Activated CD4-positive, alpha-beta memory T cell treated with anti-CD3 and anti-CD28 coated beads, Interleukin-2, amount 10 ng/mL, durations not matched to agents 7 days and 5 days (primary cell): ENCODE data around the gene CDV3. TPM values are rescaled to one million over a fixed set of nuclear protein-coding genes. Genes with fewer than 3 reads are reported as not detected.

ENCODE experiments used
- CTCF ChIA-PET: fragments of 350-600 bp; sonication (Branson Sonifier 250); formaldehyde crosslinking; loops from one replicate; lab custom pipeline; 2021; ENCODE audit warnings: antibody characterized with exemption, inconsistent platforms; lab: Charles Lee
- POLR2A ChIA-PET: fragments of 350-600 bp; sonication (Branson Sonifier 250); formaldehyde crosslinking; loops from one replicate; lab custom pipeline; 2021; ENCODE audit warnings: antibody characterized with exemption; lab: Charles Lee
- DNase-seq: peaks from one replicate; pipeline ENCODE4 v3.0.0-alpha.2; 2020
- H3K27ac Mint-ChIP-seq: one replicate; pipeline ENCODE4 v1.8.0; 2021; ENCODE audit warnings: mild to moderate bottlenecking, mixed read lengths
- H3K27me3 Mint-ChIP-seq: one replicate; pipeline ENCODE4 v1.8.0; 2021; ENCODE audit warnings: mixed read lengths
- H3K36me3 Mint-ChIP-seq: one replicate; pipeline ENCODE4 v1.8.0; 2021; ENCODE audit warnings: low read depth, mixed read lengths
- H3K4me1 Mint-ChIP-seq: one replicate; pipeline ENCODE4 v1.8.0; 2021; ENCODE audit warnings: mixed read lengths
- H3K4me3 Mint-ChIP-seq: one replicate; pipeline ENCODE4 v1.8.0; 2021; ENCODE audit warnings: mild to moderate bottlenecking, mixed read lengths
- H3K9me3 Mint-ChIP-seq: one replicate; pipeline ENCODE4 v1.8.0; 2021; ENCODE audit warnings: mixed read lengths
- total RNA-seq, 2 experiments: library from RNA; stranded (reverse); gene quantifications; one replicate each; pipeline ENCODE4 v1.2.3, GENCODE V29; 2021

CDV3 gene
- total RNA-seq, 2 experiments from 2014 or later: 198 to 211 TPM

DNA sequence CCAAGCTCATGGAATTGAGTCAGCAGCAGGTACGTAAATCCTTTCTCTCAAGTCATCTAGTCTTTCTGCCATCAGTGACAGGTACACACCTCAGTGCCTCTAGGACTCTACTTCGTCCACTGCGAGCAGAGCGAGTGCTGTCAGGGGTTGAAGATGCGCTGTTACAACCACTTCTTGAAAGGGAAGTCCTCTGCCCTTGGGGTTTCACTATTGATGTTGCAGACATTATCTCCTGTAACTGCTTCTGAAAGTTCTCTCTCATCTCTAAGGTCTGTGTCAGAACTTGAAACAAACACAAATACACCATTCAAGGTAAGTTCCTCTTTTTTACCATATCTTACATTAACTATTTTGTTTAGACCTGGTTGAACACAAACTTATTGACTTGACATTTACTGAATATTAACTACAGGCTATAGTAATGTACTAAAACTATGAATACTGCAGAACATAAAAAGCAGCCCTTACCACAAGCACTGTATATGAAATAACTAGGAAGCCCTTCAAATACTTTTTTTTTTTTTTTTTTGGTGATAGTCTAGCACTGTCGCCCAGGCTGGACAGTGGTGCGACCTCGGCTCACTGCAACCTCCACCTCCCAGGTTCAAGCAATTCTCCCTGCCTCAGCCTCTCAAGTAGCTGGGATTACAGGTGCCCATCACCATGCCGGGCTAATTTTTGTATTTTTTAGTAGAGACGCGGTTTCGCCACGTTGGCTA lies 46.7 kb downstream of the CDV3 start:
- Mint-ChIP-seq H3K4me3 (no peak overlapping the region), H3K36me3 (peaks cover 74% of the 10 kb centered on the region), H3K9me3 (no peaks in the 10 kb centered on the region), H3K27ac (peak overlapping the region; percentile 14), H3K4me1 (peaks cover 9% of the 10 kb centered on the region), H3K27me3 (no peaks in the 10 kb centered on the region)
- DNase-seq: no peak
- ChIA-PET POLR2A (no interaction called here), CTCF (interaction anchor here (0.7 kb wide), 1 partner anchor 10 kb away, joined by 3 read pairs; no protein-coding TSS in a partner anchor)

GRCh38 chr3:133627789-133628188 lies 54.3 kb downstream of the CDV3 start:
- no peaks in the 10 kb centered on the region for H3K27me3 Mint-ChIP-seq
- H3K9me3 Mint-ChIP-seq: no peaks in the 10 kb centered on the region
- no peak overlapping the region for H3K4me3 Mint-ChIP-seq
- peaks cover 8% of the 10 kb centered on the region for H3K4me1 Mint-ChIP-seq
- CTCF ChIA-PET: no interaction called here
- POLR2A ChIA-PET: interaction anchor here (1.4 kb wide), 1 partner anchor 26 kb away, joined by 3 read pairs; no protein-coding TSS in a partner anchor
- no peak for DNase-seq
- peak overlapping the region; percentile 66 for H3K27ac Mint-ChIP-seq
- peaks cover 70% of the 10 kb centered on the region for H3K36me3 Mint-ChIP-seq

DNA sequence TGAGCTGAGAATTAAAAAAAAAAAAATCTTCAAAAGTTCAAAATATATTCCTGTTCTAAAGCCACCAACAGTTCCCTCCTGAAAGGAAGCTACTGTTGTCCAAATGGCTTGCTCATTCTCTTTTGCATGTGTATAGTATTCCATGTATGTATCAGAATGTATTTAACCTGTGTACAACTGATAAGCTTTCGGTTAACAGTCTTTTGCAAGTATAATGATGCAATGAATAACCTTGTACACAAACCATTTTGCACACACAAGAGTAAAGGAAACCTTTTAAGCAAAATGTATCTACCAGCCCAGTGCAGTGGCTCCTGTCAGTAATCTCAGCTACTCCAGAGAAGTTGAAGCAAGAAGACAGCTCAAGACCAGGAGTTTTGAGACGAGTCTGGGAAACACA lies 55.7 kb downstream of the CDV3 start:
- Mint-ChIP-seq H3K36me3 (peaks cover 71% of the 10 kb centered on the region), H3K27me3 (no peaks in the 10 kb centered on the region), H3K9me3 (no peaks in the 10 kb centered on the region), H3K4me1 (peaks cover 8% of the 10 kb centered on the region), H3K4me3 (no peak overlapping the region), H3K27ac (no peak overlapping the region)
- ChIA-PET CTCF (interaction anchor here (0.7 to 1.1 kb wide), 2 partner anchors 17 to 141 kb away, joined by 3 to 4 read pairs; no protein-coding TSS in a partner anchor), POLR2A (interaction anchor here (0.8 to 1.0 kb wide), 3 partner anchors 28 to 56 kb away, joined by 3 to 4 read pairs (median 4); partner anchors contain the start of gene CDV3)
- no peak for DNase-seq

DNA sequence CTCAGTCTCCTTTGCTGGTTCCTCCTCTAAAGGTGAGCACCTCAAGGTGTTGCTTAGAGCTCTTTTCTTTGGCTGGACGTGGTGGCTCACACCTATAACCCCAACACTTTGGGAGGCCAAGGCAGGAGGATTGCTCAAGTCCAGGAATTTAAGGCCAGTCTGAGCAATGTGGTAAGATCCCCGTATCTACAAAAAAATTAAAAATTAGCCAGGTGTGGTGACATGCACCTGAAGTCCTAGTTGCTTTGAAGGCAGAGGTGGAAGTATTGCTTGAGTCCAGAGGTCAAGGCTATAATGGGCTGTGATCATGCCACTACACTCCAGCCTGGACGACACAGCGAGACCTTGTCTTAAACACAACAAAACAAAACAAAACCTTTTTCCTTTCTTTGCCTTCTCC lies 60.0 kb downstream of the CDV3 start:
- Mint-ChIP-seq H3K9me3 (no peaks in the 10 kb centered on the region), H3K27ac (no peak overlapping the region), H3K4me3 (no peak overlapping the region), H3K36me3 (peaks cover 72% of the 10 kb centered on the region), H3K27me3 (no peaks in the 10 kb centered on the region), H3K4me1 (peaks cover 10% of the 10 kb centered on the region)
- POLR2A ChIA-PET: no interaction called here
- CTCF ChIA-PET: no interaction called here
- DNase-seq: no peak

Other genes starting within 250 kb of the CDV3 start
- gene BFSP2, start 173.6 kb upstream of the CDV3 start, total RNA-seq: 1 to 10 TPM in 1 of 2 experiments, under 1 TPM in 1; 0.55 to 1.0 TPM
- 10 to 100 TPM; 76.9 to 82.4 TPM for gene TOPBP1, start 88.3 kb downstream of the CDV3 start, total RNA-seq
- gene TF, start 172.7 kb downstream of the CDV3 start, total RNA-seq: 1 to 10 TPM in 1 of 2 experiments, under 1 TPM in 1; 0.15 to 1.2 TPM
- gene SRPRB, start 232.1 kb downstream of the CDV3 start, total RNA-seq: 10 to 100 TPM; 44.5 to 46.8 TPM